H1 (cell line): ENCODE measurements around the gene MDC1. TPM values are rescaled to one million over a fixed set of nuclear protein-coding genes. Genes with fewer than 3 reads are reported as not detected.

Source experiments
- CTCF ChIA-PET: fragments of 300-600 bp; sonication (Branson Sonifier 250); formaldehyde crosslinking; loops from one replicate; lab custom pipeline; 2021; ENCODE audit not compliant: partially characterized antibody; lab: Charles Lee
- POLR2A ChIA-PET: fragments of 300-600 bp; sonication (Branson Sonifier 250); formaldehyde crosslinking; loops from one replicate; lab custom pipeline; 2021; ENCODE audit warnings: inconsistent platforms; ENCODE audit not compliant: partially characterized antibody; lab: Charles Lee
- DNase-seq, 2 experiments: peaks; one replicate each; pipeline versions ENCODE4 v3.0.0 to v3.0.0-alpha.2; 2010 to 2022; ENCODE audit warnings: low spot score in 2 of 2, low read depth in 1 of 2, mixed read lengths in 1 of 2
- FAIRE-seq: peaks from 2 replicates; lab custom pipeline; 2011; peaks lifted over from hg19 to GRCh38; lab: Jason Lieb, UNC
- H2AFZ ChIP-seq: 2 replicates; pipeline ENCODE4 v1.8.1; 2012; ENCODE audit warnings: low read length, inconsistent platforms
- H2AK5ac ChIP-seq: 2 replicates; pipeline ENCODE4 v1.6.1; 2013; ENCODE audit warnings: low read depth, low read length
- H2BK120ac ChIP-seq: replicated peaks from 2 replicates; pipeline ENCODE3; 2013; ENCODE audit warnings: low read depth, low read length, inconsistent platforms
- H2BK12ac ChIP-seq: 2 replicates; pipeline ENCODE4 v1.6.1; 2013; ENCODE audit warnings: low read depth, low read length
- H2BK15ac ChIP-seq: 2 replicates; pipeline ENCODE4 v1.6.1; 2013; ENCODE audit warnings: low read length
- H2BK20ac ChIP-seq: 2 replicates; pipeline ENCODE4 v1.6.1; 2013; ENCODE audit warnings: low read length
- H2BK5ac ChIP-seq: 2 replicates; pipeline ENCODE4 v1.6.1; 2013; ENCODE audit warnings: low read depth, low read length
- H3K14ac ChIP-seq: 2 replicates; pipeline ENCODE4 v1.6.1; 2013; ENCODE audit warnings: inconsistent platforms; ENCODE audit not compliant: insufficient read length
- H3K18ac ChIP-seq: 2 replicates; pipeline ENCODE4 v1.6.1; 2013; ENCODE audit warnings: low read length; ENCODE audit errors: extremely low read depth
- H3K23ac ChIP-seq: 2 replicates; pipeline ENCODE4 v1.6.1; 2013; ENCODE audit warnings: inconsistent platforms; ENCODE audit not compliant: insufficient read length
- H3K23me2 ChIP-seq: 2 replicates; pipeline ENCODE4 v1.6.1; 2013; ENCODE audit warnings: low read depth, low read length
- H3K27ac ChIP-seq: 2 replicates; pipeline ENCODE4 v1.6.1; 2011; ENCODE audit warnings: low read depth, low read length, inconsistent platforms
- H3K27me3 ChIP-seq, 4 experiments: replicated peaks in 1 of 4; 1 replicate in 1 of 4; 2 replicates in 3 of 4; pipeline versions ENCODE4 v1.6.1 to v1.8.1; 2011 to 2013; ENCODE audit warnings: low read length in 3 of 4, mild to moderate bottlenecking in 3 of 4, inconsistent platforms in 2 of 4, mixed read lengths in 2 of 4, moderate library complexity in 1 of 4; ENCODE audit not compliant: control insufficient read depth in 3 of 4, insufficient read depth in 3 of 4; ENCODE audit errors: extremely low read depth in 1 of 4
- H3K36me3 ChIP-seq, 4 experiments: 2 replicates each; pipeline versions ENCODE4 v1.6.1 to v1.8.1; 2011 to 2013; ENCODE audit warnings: mild to moderate bottlenecking in 4 of 4, low read length in 3 of 4, moderate library complexity in 2 of 4, control low read depth in 1 of 4, inconsistent platforms in 1 of 4; ENCODE audit not compliant: insufficient read depth in 4 of 4, control insufficient read depth in 2 of 4
- H3K4ac ChIP-seq: replicated peaks from 2 replicates; pipeline ENCODE3; 2013; ENCODE audit warnings: low read length, low read depth, mixed read lengths, inconsistent platforms; ENCODE audit not compliant: insufficient read length
- H3K4me1 ChIP-seq, 4 experiments: replicated peaks in 1 of 4; 1 replicate in 1 of 4; 2 replicates in 3 of 4; pipeline versions ENCODE4 v1.6.1 to v1.8.1; 2011 to 2013; ENCODE audit warnings: low read length in 3 of 4, inconsistent platforms in 2 of 4, mixed read lengths in 1 of 4; ENCODE audit not compliant: insufficient read depth in 4 of 4, control insufficient read depth in 3 of 4
- H3K4me2 ChIP-seq, 2 experiments: 2 replicates each; pipeline versions ENCODE4 v1.6.1 to v1.8.1; 2011 to 2013; ENCODE audit warnings: low read depth in 2 of 2, low read length in 2 of 2, control low read depth in 1 of 2, inconsistent platforms in 1 of 2, mild to moderate bottlenecking in 1 of 2; ENCODE audit not compliant: insufficient read depth in 1 of 2
- H3K4me3 ChIP-seq, 4 experiments: fragments of 200-600, 300-600 bp in 1 of 4; sonication (generic), shearing (Covaris generic), sonication (Bioruptor Twin) in 1 of 4; 2 replicates each; pipeline versions ENCODE4 v1.5.1 to v1.8.1; 2011 to 2016; ENCODE audit warnings: low read length in 4 of 4, low read depth in 3 of 4, control low read depth in 2 of 4, inconsistent platforms in 2 of 4, mild to moderate bottlenecking in 2 of 4, mixed read lengths in 1 of 4, moderate library complexity in 1 of 4; ENCODE audit not compliant: insufficient read depth in 2 of 4; ENCODE audit errors: extremely low read depth in 1 of 4
- H3K56ac ChIP-seq: replicated peaks from 2 replicates; pipeline ENCODE3; 2013; ENCODE audit warnings: low read depth, mild to moderate bottlenecking, mixed read lengths, low read length, inconsistent platforms; ENCODE audit not compliant: insufficient read length
- H3K79me1 ChIP-seq: 2 replicates; pipeline ENCODE4 v1.6.1; 2013; ENCODE audit warnings: low read depth, low read length, control low read depth
- H3K79me2 ChIP-seq, 2 experiments: 2 replicates each; pipeline versions ENCODE4 v1.6.1 to v1.8.1; 2012 to 2013; ENCODE audit warnings: low read length in 2 of 2, mild to moderate bottlenecking in 2 of 2, inconsistent platforms in 1 of 2; ENCODE audit not compliant: insufficient read depth in 2 of 2, control insufficient read depth in 1 of 2
- H3K9ac ChIP-seq, 4 experiments: replicated peaks in 1 of 4; 1 replicate in 1 of 4; 2 replicates in 3 of 4; pipeline versions ENCODE4 v1.6.1 to v1.8.1; 2011 to 2013; ENCODE audit warnings: low read depth in 3 of 4, low read length in 3 of 4, control low read depth in 2 of 4, mild to moderate bottlenecking in 2 of 4, moderate library complexity in 2 of 4, inconsistent platforms in 1 of 4; ENCODE audit errors: extremely low read depth in 1 of 4
- H3K9me3 ChIP-seq, 2 experiments: 2 replicates each; pipeline versions ENCODE4 v1.6.1 to v1.8.1; 2012 to 2013; ENCODE audit warnings: mild to moderate bottlenecking in 2 of 2, moderate library complexity in 2 of 2, control low read depth in 1 of 2, inconsistent platforms in 1 of 2, low read depth in 1 of 2, low read length in 1 of 2, mixed read lengths in 1 of 2; ENCODE audit not compliant: insufficient read depth in 2 of 2
- H4K20me1 ChIP-seq, 2 experiments: replicated peaks in 1 of 2; 2 replicates each; pipeline versions ENCODE3 to v1.8.1; 2011 to 2013; ENCODE audit warnings: inconsistent platforms in 2 of 2, low read length in 2 of 2, mild to moderate bottlenecking in 1 of 2; ENCODE audit not compliant: insufficient read depth in 2 of 2, control insufficient read depth in 1 of 2
- H4K5ac ChIP-seq: 2 replicates; pipeline ENCODE4 v1.6.1; 2013; ENCODE audit warnings: low read length, low read depth, mixed read lengths, inconsistent platforms; ENCODE audit not compliant: insufficient read length
- H4K8ac ChIP-seq: 2 replicates; pipeline ENCODE4 v1.8.0; 2013; ENCODE audit warnings: mild to moderate bottlenecking, moderate library complexity, low read length, inconsistent platforms; ENCODE audit not compliant: insufficient read depth; ENCODE audit errors: extremely low read depth
- H4K91ac ChIP-seq: replicated peaks from 2 replicates; pipeline ENCODE3; 2013; ENCODE audit warnings: low read length, mixed read lengths, inconsistent platforms; ENCODE audit not compliant: insufficient read length
- BRCA1 ChIP-seq: IDR thresholded peaks from 2 replicates; pipeline ENCODE4 v1.6.1; 2012; ENCODE audit warnings: low read depth, low read length, improper control_type of control experiment
- CHD1 ChIP-seq: IDR thresholded peaks from 2 replicates; pipeline ENCODE4 v1.6.1; 2012; ENCODE audit warnings: low read depth, low read length, improper control_type of control experiment
- EP300 ChIP-seq, 2 experiments: IDR thresholded peaks; 1 replicate in 1 of 2; 2 replicates in 1 of 2; pipeline ENCODE4 v1.6.1; 2011 to 2012; ENCODE audit warnings: low read depth in 2 of 2, low read length in 2 of 2, mild to moderate bottlenecking in 2 of 2, borderline replicate concordance in 1 of 2, inconsistent platforms in 1 of 2, moderate library complexity in 1 of 2
- HDAC6 ChIP-seq: IDR thresholded peaks from one replicate; pipeline ENCODE4 v1.7.1; 2012; ENCODE audit warnings: low read depth, mild to moderate bottlenecking, inconsistent platforms, low read length, moderate library complexity
- JUND ChIP-seq: IDR thresholded peaks from 2 replicates; pipeline ENCODE4 v1.6.1; 2011; ENCODE audit warnings: mild to moderate bottlenecking, improper control_type of control experiment, low read length
- SRF ChIP-seq: IDR thresholded peaks from 2 replicates; pipeline ENCODE4 v1.6.1; 2011; ENCODE audit warnings: mild to moderate bottlenecking, low read depth, low read length, moderate library complexity
- TAF1 ChIP-seq: IDR thresholded peaks from 2 replicates; pipeline ENCODE4 v1.6.1; 2011; ENCODE audit warnings: mild to moderate bottlenecking, low read depth, low read length
- TCF12 ChIP-seq: IDR thresholded peaks from 2 replicates; pipeline ENCODE4 v1.6.1; 2011; ENCODE audit warnings: low read depth, mild to moderate bottlenecking, low read length
- WGBS, 2 experiments: shearing (Covaris generic) in 1 of 2; methylation state at CpG; one replicate each; pipeline versions ENCODE4 v1.1.6 to v1.1.7; 2013 to 2015; ENCODE audit warnings: low lambda C conversion rate in 2 of 2, mixed read lengths in 2 of 2, inconsistent platforms in 1 of 2, low coverage in 1 of 2, missing lambda C conversion rate in 1 of 2; ENCODE audit not compliant: insufficient replicate concordance in 2 of 2, insufficient coverage in 1 of 2, insufficient read length in 1 of 2; ENCODE audit errors: extremely low coverage in 1 of 2, missing lambda C conversion rate in 1 of 2; 5-methylcytosine and 5-hydroxymethylcytosine counted together
- polyA plus RNA-seq, 7 experiments: library from polyadenylated mRNA; depleted of rRNA in 3 of 7; stranded (reverse) in 5 of 7; unstranded in 2 of 7; fragments of >200 nt in 5 of 7; fragments of 200-250 nt in 2 of 7; gene quantifications; 1 replicate in 5 of 7; 2 replicates in 1 of 7; 4 replicates in 1 of 7; pipeline versions ENCODE4 v1.2.1 to v1.2.3, GENCODE V29; 2011 to 2013; ENCODE audit warnings: missing spikeins in 2 of 7, mixed read lengths in 2 of 7
- total RNA-seq: library from RNA; stranded (reverse); fragmentation: NEBNext Ultra II Directional; extraction: Animal tissue kit (Norgen Biotek cat#: 25700); gene quantifications from 2 replicates; pipeline ENCODE4 v1.2.1, GENCODE V29; 2021

MDC1 gene
- total and polyA plus RNA-seq, 2 of the 8 experiments (the other 6 are each of a cell fraction or from before 2014, with no cell fraction given): 29.9 to 81.1 TPM

DNA sequence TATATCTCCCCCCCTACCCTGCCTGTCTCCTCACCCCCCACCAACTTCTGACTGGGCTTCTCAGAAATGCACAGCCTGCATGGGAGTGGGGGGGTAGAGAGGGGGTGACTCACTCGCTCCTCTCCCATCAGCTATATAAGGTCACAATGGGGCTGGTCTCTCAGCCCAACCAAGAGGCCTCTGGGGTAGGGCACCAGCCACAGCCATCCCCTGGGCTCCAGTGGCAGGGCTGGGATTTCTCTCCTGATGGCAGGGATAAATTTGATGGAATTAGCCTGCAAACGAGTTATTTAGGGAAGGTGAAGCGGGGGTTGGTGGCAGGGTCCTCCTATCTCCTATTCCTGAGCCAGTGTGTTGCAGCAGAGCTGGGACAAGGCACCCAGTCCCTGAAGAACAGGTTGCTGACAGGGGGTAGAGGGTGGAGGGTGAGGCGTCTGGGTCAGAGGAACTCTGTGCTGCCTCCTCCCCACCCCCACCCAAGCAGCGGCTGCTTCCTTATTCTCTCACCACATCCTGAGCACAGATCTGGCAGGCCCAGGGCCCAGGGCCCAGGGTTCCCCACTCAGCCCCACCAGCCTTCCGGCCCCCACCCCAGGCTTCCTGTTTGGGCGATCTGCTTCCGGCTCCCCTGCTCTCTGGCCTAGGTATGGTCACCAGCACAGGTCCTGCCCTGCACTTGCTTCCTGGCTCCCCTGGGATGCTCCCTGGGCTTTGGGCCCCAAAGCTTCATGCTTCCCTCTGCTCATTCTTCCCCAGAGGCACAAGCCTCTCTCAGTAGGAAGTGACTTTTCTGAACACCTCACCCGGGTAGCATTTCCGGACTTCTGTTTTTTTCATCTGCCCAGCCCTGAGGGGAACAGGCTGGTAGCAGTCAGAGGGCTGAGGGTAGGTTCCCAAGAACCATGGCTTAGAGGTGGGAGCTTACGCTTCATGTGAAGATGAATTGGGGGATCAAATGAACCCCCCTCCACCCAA lies 34.7 kb downstream of the MDC1 start:
- Histone ChIP-seq H3K9me3 (no peaks in the 10 kb centered on the region), H2BK120ac (no peak overlapping the region), H3K56ac (no peak overlapping the region), H2BK12ac (no peak overlapping the region; the same call in 1 of the 2 replicates), H3K14ac (no peak overlapping the region), H3K23me2 (peaks cover 10% of the 10 kb centered on the region), H3K36me3 (no peaks in the 10 kb centered on the region; a peak in 1 of 8 replicates), H4K91ac (peak overlapping the region; percentile 76), H3K9ac (peak overlapping the region in 2 of 4 experiments; percentile 4 to 6; a peak in 1 of 7 replicates), H3K18ac (peak overlapping the region; percentile 48), H3K79me2 (peaks cover 0 to 18% of the 10 kb centered on the region in 2 experiments; a peak in 3 of 4 replicates), H3K27ac (0 out of 2 replicates have a peak overlapping the region, but pooled peaks have one; percentile 42), H4K8ac (no peak overlapping the region), H4K20me1 (peaks cover 3 to 9% of the 10 kb centered on the region in 2 experiments), H2AK5ac (peak overlapping the region; percentile 42; the same call in 1 of the 2 replicates), H2BK20ac (peak overlapping the region; percentile 61; the same call in 1 of the 2 replicates), H2AFZ (no peak overlapping the region), H3K4me1 (peaks cover 7 to 32% (median 21%) of the 10 kb centered on the region in 4 experiments), H3K4me2 (peak overlapping the region; percentile 53 to 96), H3K23ac (no peak overlapping the region), H4K5ac (no peak overlapping the region), H3K79me1 (peaks cover 4% of the 10 kb centered on the region; the same call in 1 of the 2 replicates), H2BK15ac (0 out of 2 replicates have a peak overlapping the region, but pooled peaks have one; percentile 40), H2BK5ac (peak overlapping the region; percentile 63; the same call in 1 of the 2 replicates), H3K4ac (peak overlapping the region; percentile 33), H3K4me3 (peak overlapping the region in 2 of 4 experiments; percentile 10 to 44; a peak in 5 of 8 replicates), H3K27me3 (no peaks in the 10 kb centered on the region)
- 51% methylated on average over 11 of the region's 11 CpGs; no CpG with 5 or more reads in 1 of the 2 experiments for WGBS, 2 experiments
- DNase-seq (no peak), FAIRE-seq (no peak)
- ChIA-PET POLR2A (interaction anchor here (0.5 to 18.7 kb wide), 9 partner anchors 11 to 141 kb away, joined by 3 to 388 read pairs (median 4); partner anchors contain the start of genes MDC1 and TUBB), CTCF (interaction anchor here (0.6 to 11.0 kb wide), 7 partner anchors 9 to 141 kb away, joined by 3 to 147 read pairs (median 6); partner anchors contain the start of genes DHX16, FLOT1, MDC1 and NRM)
- TF ChIP-seq SRF (peak; percentile 70), BRCA1 (no peak), JUND (peak; percentile 79), TAF1 (peak; percentile 24; the same call in 1 of the 2 replicates), EP300 (IDR thresholded peaks at IDR 0.05; ENCODE audit: borderline replicate concordance in 1 of 2, low read depth in 2 of 2, low read length in 2 of 2) (no peak), HDAC6 (no peak), TCF12 (no peak), CHD1 (no peak)
